WTC11 (cell line): Measurements from ENCODE around the gene VSTM2A. TPM values are rescaled to one million over a fixed set of nuclear protein-coding genes. Genes with fewer than 3 reads are reported as not detected.

Source experiments
- ATAC-seq: fragments of 200-7000 bp; cut with Tn5 transposase; 2 replicates; pipeline ENCODE4 v1.10.0; 2021; ENCODE audit warnings: mild to moderate bottlenecking, moderate library complexity
- CTCF ChIA-PET: fragments of 300-600 bp; sonication (Branson Sonifier 250); formaldehyde crosslinking; loops from one replicate; lab custom pipeline; 2021; ENCODE audit warnings: antibody characterized with exemption; lab: Charles Lee
- POLR2A ChIA-PET: fragments of 350-600 bp; sonication (Branson Sonifier 250); formaldehyde crosslinking; loops from one replicate; lab custom pipeline; 2021; ENCODE audit warnings: antibody characterized with exemption; lab: Charles Lee
- DNase-seq: peaks from one replicate; pipeline ENCODE4 v3.0.0; 2021; ENCODE audit warnings: low spot score
- H3K27ac Mint-ChIP-seq: 2 replicates; pipeline ENCODE4 v1.8.0; 2021; ENCODE audit warnings: mixed read lengths
- H3K27me3 Mint-ChIP-seq: 2 replicates; pipeline ENCODE4 v1.8.0; 2021; ENCODE audit warnings: low read depth, mild to moderate bottlenecking, moderate library complexity, mixed read lengths
- H3K36me3 Mint-ChIP-seq: 2 replicates; pipeline ENCODE4 v1.8.0; 2021; ENCODE audit warnings: mixed read lengths
- H3K4me1 Mint-ChIP-seq: 2 replicates; pipeline ENCODE4 v1.8.0; 2022; ENCODE audit warnings: mixed read lengths
- H3K4me3 Mint-ChIP-seq: 2 replicates; pipeline ENCODE4 v1.8.0; 2021; ENCODE audit warnings: mild to moderate bottlenecking, moderate library complexity, mixed read lengths
- H3K9me3 Mint-ChIP-seq: 2 replicates; pipeline ENCODE4 v1.8.0; 2021; ENCODE audit warnings: mixed read lengths
- ARID4B ChIP-seq: sonication (generic); formaldehyde crosslinking; IDR thresholded peaks from 2 replicates; pipeline ENCODE4 v1.8.0; 2023; ENCODE audit warnings: missing genetic modification reagents, mild to moderate bottlenecking, borderline replicate concordance
- MYBL2 ChIP-seq: sonication (generic); formaldehyde crosslinking; IDR thresholded peaks from 2 replicates; pipeline ENCODE4 v1.8.1; 2023; ENCODE audit warnings: mild to moderate bottlenecking, moderate library complexity, missing genetic modification reagents
- PRRX2 ChIP-seq: fragments of 250-450 bp; sonication (Bioruptor Pico); IDR thresholded peaks from 2 replicates; pipeline ENCODE4 v1.8.0; 2021; ENCODE audit warnings: mild to moderate bottlenecking
- STAT6 ChIP-seq: sonication (generic); formaldehyde crosslinking; conservative IDR thresholded peaks from 2 replicates; pipeline ENCODE4 v1.8.1; 2023; ENCODE audit warnings: mild to moderate bottlenecking, low read depth, missing genetic modification reagents, moderate library complexity
- ZMAT4 ChIP-seq: fragments of 250-450 bp; sonication (Bioruptor Pico); IDR thresholded peaks from 2 replicates; pipeline ENCODE4 v1.9.0; 2021; ENCODE audit warnings: mild to moderate bottlenecking
- ZNF423 ChIP-seq: fragments of 250-450 bp; sonication (Bioruptor Pico); IDR thresholded peaks from 2 replicates; pipeline ENCODE4 v2.1.2; 2022; ENCODE audit warnings: mild to moderate bottlenecking, moderate library complexity
- ZNF512 ChIP-seq: sonication (generic); formaldehyde crosslinking; IDR thresholded peaks from 2 replicates; pipeline ENCODE4 v1.8.1; 2022; ENCODE audit warnings: missing genetic modification reagents, borderline replicate concordance
- ZSCAN18 ChIP-seq: fragments of 250-450 bp; sonication (Bioruptor Pico); IDR thresholded peaks from 2 replicates; pipeline ENCODE4 v2.1.2; 2022; ENCODE audit warnings: mild to moderate bottlenecking, moderate library complexity
- total RNA-seq: library from RNA; stranded (reverse); gene quantifications from 3 replicates; pipeline ENCODE4 v1.2.3, GENCODE V29; 2021

VSTM2A gene
- total RNA-seq, 1 experiment from 2014 or later: 2.0 TPM

GRCh38 chr7:54559401-54559800 is 17.2 kb downstream of the VSTM2A start:
- no peak for ATAC-seq
- Mint-ChIP-seq H3K27me3 (no peaks in the 10 kb centered on the region), H3K27ac (no peak overlapping the region), H3K4me1 (peaks cover 23% of the 10 kb centered on the region), H3K4me3 (no peak overlapping the region), H3K9me3 (no peaks in the 10 kb centered on the region), H3K36me3 (no peaks in the 10 kb centered on the region)
- TF ChIP-seq ZMAT4 (CRISPR knock-in tag) (no peak), ARID4B (CRISPR knock-in tag) (no peak), MYBL2 (CRISPR knock-in tag) (no peak)
- DNase-seq: no peak
- POLR2A ChIA-PET: no interaction called here
- CTCF ChIA-PET: no interaction called here

- H3K27ac Mint-ChIP-seq: no peak overlapping the region
- H3K27me3 Mint-ChIP-seq: no peaks in the 10 kb centered on the region
- CTCF ChIA-PET: no interaction called here
- no peak overlapping the region for H3K4me3 Mint-ChIP-seq
- DNase-seq (no peak), ATAC-seq (no peak)
- H3K36me3 Mint-ChIP-seq: no peaks in the 10 kb centered on the region
- POLR2A ChIA-PET: no interaction called here
- TF ChIP-seq PRRX2 (CRISPR knock-in tag): no peak
- H3K4me1 Mint-ChIP-seq: peaks cover 17% of the 10 kb centered on the region
- no peaks in the 10 kb centered on the region for H3K9me3 Mint-ChIP-seq
These were observed 18.0 kb downstream of the VSTM2A start for GRCh38 chr7:54560198-54560597.

- no peak overlapping the region for H3K27ac Mint-ChIP-seq
- no peak for DNase-seq
- TF ChIP-seq ARID4B (CRISPR knock-in tag): no peak
- TF ChIP-seq ZNF423 (CRISPR knock-in tag): no peak
- no peak for TF ChIP-seq ZNF512 (CRISPR knock-in tag)
- no peak for TF ChIP-seq ZSCAN18 (CRISPR knock-in tag)
- TF ChIP-seq STAT6: no peak
- ChIA-PET POLR2A (no interaction called here), CTCF (no interaction called here)
- H3K9me3 Mint-ChIP-seq: no peaks in the 10 kb centered on the region
- no peaks in the 10 kb centered on the region for H3K36me3 Mint-ChIP-seq
- peaks cover 14% of the 10 kb centered on the region for H3K4me1 Mint-ChIP-seq
- H3K27me3 Mint-ChIP-seq: no peaks in the 10 kb centered on the region
- no peak for ATAC-seq
- H3K4me3 Mint-ChIP-seq: no peak overlapping the region
These were observed 18.5 kb downstream of the VSTM2A start for GRCh38 chr7:54560723-54561122.
